ENCODE measurements around the gene ANK2. TPM values are rescaled to one million over a fixed set of nuclear protein-coding genes. Genes with fewer than 3 reads are reported as not detected.

The ANK2 gene
- total RNA-seq, 2 donors from 2014 or later = 9.9 to 11.5 TPM

DNA sequence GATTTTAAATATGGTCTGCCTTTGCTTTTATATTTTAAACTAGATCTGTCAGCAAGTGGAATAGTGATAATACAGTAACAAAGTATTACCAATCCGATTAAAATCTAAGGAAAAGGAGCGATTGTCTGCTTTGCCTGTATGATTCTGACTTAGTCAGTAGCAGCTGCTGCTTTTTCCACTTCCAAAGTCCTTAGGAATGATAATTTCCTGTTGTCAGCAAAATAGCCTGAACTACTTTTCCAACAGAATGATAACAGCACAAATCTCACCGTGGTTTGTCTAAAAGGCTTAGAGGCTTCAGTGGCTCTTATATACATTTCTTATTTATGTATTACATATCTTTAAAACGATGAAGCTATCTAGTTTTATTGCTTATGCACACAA, 290.0 kb downstream of the ANK2 start:
- H3K9me3 ChIP-seq = no peaks in the 10 kb centered on the region
- DNase-seq = no peak
- no peaks in the 10 kb centered on the region for H3K27me3 ChIP-seq
- no peak overlapping the region for H3K4me3 ChIP-seq
- no peaks in the 10 kb centered on the region for H3K4me1 ChIP-seq
- no peaks in the 10 kb centered on the region for H3K36me3 ChIP-seq (replicated peaks in 1 of 2; ENCODE audit: insufficient read depth in 1 of 2, low read depth in 2 of 2)
- 27 to 28% methylated on average over 4 of the region's 4 CpGs for WGBS, 2 donors
- ATAC-seq = no peak
- intact Hi-C loops (cut with DNase I) = no loop called here
- TF ChIP-seq, protein P1, sequence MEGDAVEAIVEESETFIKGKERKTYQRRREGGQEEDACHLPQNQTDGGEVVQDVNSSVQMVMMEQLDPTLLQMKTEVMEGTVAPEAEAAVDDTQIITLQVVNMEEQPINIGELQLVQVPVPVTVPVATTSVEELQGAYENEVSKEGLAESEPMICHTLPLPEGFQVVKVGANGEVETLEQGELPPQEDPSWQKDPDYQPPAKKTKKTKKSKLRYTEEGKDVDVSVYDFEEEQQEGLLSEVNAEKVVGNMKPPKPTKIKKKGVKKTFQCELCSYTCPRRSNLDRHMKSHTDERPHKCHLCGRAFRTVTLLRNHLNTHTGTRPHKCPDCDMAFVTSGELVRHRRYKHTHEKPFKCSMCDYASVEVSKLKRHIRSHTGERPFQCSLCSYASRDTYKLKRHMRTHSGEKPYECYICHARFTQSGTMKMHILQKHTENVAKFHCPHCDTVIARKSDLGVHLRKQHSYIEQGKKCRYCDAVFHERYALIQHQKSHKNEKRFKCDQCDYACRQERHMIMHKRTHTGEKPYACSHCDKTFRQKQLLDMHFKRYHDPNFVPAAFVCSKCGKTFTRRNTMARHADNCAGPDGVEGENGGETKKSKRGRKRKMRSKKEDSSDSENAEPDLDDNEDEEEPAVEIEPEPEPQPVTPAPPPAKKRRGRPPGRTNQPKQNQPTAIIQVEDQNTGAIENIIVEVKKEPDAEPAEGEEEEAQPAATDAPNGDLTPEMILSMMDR (IDR thresholded peaks at IDR 0.05) = no peak
- H3K27ac ChIP-seq = no peak overlapping the region

DNA sequence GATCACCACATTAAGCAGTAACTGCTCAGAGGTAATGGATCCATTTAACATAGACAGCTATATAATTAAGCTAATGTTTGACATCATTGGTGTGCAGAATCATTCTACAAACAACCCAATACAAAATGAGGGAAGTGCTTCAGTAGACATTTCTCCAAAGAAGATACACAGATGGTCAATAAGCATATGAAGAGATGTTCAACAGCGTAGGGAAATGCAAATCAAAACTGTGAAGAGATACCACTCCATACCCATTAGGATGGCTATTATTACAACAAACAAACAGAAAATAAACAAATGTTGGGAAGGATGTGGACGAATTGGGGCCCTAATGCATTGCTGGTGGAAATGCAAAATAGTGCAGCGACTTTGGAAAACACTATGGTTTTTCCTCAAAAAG, 294.6 kb downstream of the ANK2 start:
- Histone ChIP-seq H3K27me3 (no peaks in the 10 kb centered on the region), H3K9me3 (no peaks in the 10 kb centered on the region), H3K27ac (no peak overlapping the region), H3K36me3 (replicated peaks in 1 of 2; ENCODE audit: insufficient read depth in 1 of 2, low read depth in 2 of 2) (no peaks in the 10 kb centered on the region), H3K4me3 (no peak overlapping the region), H3K4me1 (no peaks in the 10 kb centered on the region)
- TF ChIP-seq, protein P1 (IDR thresholded peaks at IDR 0.05) = no peak
- TF ChIP-seq POLR2A (IDR thresholded peaks at IDR 0.05) = no peak
- 63 to 66% methylated on average over 3 of the region's 3 CpGs for WGBS, 2 donors
- no peak for DNase-seq
- ATAC-seq = no peak
- intact Hi-C loops (cut with DNase I) = no loop called here

DNA sequence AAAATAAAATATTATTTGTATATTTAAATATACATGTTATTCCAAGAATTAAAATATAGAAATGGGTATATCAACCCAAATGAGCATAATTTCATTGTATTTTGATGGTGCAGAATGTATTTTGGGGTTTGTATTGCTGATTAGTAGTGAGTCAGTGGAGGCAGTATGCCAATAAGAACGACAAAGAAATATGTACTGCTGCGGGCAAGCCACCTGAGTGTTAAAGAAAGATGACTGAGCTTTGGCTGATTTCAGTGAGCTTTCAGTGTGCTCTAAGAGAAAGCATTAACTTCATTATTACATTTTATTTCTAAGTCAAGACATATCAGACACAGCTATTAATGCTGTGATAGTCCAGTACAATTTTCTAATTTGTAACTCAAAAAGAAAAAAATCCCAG, 297.8 kb downstream of the ANK2 start:
- no peaks in the 10 kb centered on the region for H3K27me3 ChIP-seq
- no peak overlapping the region for H3K27ac ChIP-seq
- no peak overlapping the region for H3K4me3 ChIP-seq
- no peak for ATAC-seq
- H3K4me1 ChIP-seq = no peaks in the 10 kb centered on the region
- intact Hi-C loops (cut with DNase I) = no loop called here
- no peaks in the 10 kb centered on the region for H3K36me3 ChIP-seq (replicated peaks in 1 of 2; ENCODE audit: insufficient read depth in 1 of 2, low read depth in 2 of 2)
- no peaks in the 10 kb centered on the region for H3K9me3 ChIP-seq
- DNase-seq = no peak
- 71% methylated on average over 2 of the region's 2 CpGs for WGBS, 2 donors
- TF ChIP-seq POLR2A (IDR thresholded peaks at IDR 0.05) = no peak
- TF ChIP-seq, protein P1 (IDR thresholded peaks at IDR 0.05) = no peak

DNA sequence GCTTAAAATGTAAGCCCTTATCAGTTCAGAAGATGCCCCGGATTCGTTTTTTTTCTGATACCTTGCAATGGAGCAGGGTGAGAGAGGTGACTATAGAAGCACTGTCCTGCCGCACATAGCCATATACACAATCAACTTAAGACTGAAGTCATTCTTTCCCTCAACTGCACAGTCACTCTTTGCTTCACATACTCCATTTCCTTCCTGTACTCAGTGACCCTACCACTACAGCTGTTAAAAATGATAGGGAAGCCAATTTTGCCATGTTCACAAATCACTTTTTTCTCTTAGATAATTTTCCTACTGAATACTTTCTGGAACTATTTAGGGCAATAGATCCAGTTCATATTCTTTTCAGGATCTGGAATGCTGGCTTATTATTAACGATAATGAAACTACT, 300.0 kb downstream of the ANK2 start:
- TF ChIP-seq, protein P1 (IDR thresholded peaks at IDR 0.05) = no peak
- no peak for TF ChIP-seq POLR2A (IDR thresholded peaks at IDR 0.05)
- Histone ChIP-seq H3K27ac (no peak overlapping the region), H3K4me3 (no peak overlapping the region), H3K4me1 (no peaks in the 10 kb centered on the region), H3K9me3 (no peaks in the 10 kb centered on the region), H3K36me3 (replicated peaks in 1 of 2; ENCODE audit: insufficient read depth in 1 of 2, low read depth in 2 of 2) (no peaks in the 10 kb centered on the region), H3K27me3 (no peaks in the 10 kb centered on the region)
- DNase-seq (no peak), ATAC-seq (no peak)
- intact Hi-C loops (cut with DNase I) = no loop called here
- 62 to 72% methylated on average over 4 of the region's 4 CpGs for WGBS, 2 donors

DNA sequence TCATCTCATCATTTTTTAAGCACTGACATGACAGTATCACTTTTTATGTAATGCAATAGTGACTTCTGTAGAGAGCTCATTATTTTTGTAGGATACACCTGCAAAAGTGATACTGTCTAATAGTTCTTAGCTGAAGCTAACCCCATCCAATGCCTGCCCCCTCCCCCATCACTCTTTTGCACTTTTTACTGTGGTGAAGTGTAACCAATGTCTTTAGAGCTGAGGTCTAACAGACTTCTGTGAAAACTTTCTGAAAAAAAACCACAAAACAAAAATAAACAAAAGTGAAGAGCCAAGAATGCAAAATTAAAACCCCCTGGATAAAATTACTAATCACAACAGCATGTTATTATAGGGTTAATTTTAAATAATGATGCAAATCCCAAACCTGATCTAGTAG, 301.1 kb downstream of the ANK2 start:
- intact Hi-C loops (cut with DNase I) = no loop called here

More for the DNA sequence above, 301.1 kb downstream of the ANK2 start:
- Histone ChIP-seq H3K9me3 (no peaks in the 10 kb centered on the region), H3K4me1 (no peaks in the 10 kb centered on the region), H3K36me3 (replicated peaks in 1 of 2; ENCODE audit: insufficient read depth in 1 of 2, low read depth in 2 of 2) (no peaks in the 10 kb centered on the region), H3K4me3 (no peak overlapping the region), H3K27ac (no peak overlapping the region), H3K27me3 (no peaks in the 10 kb centered on the region)
- DNase-seq (no peak), ATAC-seq (no peak)
- no peak for TF ChIP-seq POLR2A (IDR thresholded peaks at IDR 0.05)
- TF ChIP-seq, protein P1 (IDR thresholded peaks at IDR 0.05) = no peak
